Stimulated activated CD4-positive, alpha-beta T cell treated with anti-CD3 and anti-CD28 coated beads, Interleukin-2, amount 100 ng/mL, for 48 hours (primary cell): ENCODE results near the gene NEK5.

Experiments
- DNase-seq, 2 donors: peaks; one replicate each; pipeline ENCODE4 v3.0.0-alpha.2; 2020

Gene NEK5

DNA sequence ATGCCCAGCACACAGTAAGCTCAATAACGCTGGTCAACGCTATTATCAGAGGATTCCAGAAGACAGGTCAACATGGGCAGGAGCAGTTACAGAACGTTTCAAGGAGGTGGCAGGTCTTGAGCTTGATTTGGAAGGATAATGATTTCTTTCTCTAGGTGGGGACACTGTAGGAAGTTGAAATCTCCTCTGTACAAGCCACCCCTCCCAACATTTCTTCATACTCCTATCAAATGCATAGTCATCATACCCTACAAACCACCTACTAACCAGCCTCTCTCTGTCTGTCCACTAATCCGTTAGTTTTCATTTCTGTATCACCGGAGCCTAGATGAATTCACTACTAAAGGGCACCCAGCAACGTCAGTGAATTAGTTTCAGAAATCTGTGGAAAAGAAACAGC is 118.9 kb downstream of the NEK5 start:
- DNase-seq: no peak

GRCh38 chr13:52006523-52007245 is 122.2 kb downstream of the NEK5 start:
- no peak for DNase-seq

GRCh38 chr13:52005841-52006522 is 122.9 kb downstream of the NEK5 start:
- no peak for DNase-seq

DNA sequence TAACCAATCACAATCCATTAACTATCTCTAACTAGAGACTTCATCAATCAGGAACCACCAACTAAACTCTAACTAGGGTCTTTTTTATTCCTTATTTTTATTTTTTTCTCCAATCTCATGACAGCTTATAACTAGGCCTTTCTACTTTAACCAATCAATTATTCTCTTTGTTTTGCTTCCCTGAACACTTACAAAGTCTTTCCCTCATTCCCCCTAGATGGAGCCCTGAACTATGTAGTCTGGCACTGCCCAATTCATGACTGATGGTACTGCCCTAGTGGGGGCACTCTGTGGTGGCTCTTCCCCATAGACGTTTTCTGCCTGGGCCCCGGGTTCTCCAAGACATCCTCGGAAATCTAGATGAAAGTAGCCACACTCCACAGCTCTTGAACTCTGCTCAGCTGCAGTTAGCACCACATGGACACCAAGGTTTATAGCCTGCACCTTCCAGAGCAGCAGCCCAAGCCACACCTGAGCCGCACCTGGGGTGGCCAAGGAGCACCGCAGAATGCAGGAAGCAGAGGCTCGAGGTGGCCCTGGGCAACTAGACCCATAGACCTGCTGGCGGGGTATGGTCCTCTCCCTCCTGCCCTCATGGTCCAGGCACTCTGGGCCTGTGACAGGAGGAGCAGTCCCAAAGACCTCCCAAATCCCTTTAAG is 124.2 kb downstream of the NEK5 start:
- DNase-seq: no peak

DNA sequence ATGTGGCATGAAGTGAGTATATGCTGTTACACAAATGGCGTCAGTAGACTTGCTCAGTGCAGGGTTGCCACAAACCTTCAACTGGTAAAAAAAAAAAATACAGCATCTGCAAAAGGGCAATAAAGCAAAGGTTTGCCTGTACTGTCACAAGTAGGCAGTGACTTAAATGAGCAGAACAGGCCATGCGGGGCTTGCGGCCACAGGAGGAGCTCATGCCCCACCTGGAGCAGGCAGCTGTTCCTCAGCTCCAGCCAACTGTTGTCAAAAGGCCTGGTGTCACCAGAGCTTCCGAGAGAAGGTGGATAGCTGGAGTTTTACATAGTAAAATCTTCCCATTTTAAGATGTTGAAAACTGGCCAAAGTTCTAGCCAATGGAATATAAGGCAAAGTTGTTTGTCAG is 125.3 kb downstream of the NEK5 start:
- no peak for DNase-seq

DNA sequence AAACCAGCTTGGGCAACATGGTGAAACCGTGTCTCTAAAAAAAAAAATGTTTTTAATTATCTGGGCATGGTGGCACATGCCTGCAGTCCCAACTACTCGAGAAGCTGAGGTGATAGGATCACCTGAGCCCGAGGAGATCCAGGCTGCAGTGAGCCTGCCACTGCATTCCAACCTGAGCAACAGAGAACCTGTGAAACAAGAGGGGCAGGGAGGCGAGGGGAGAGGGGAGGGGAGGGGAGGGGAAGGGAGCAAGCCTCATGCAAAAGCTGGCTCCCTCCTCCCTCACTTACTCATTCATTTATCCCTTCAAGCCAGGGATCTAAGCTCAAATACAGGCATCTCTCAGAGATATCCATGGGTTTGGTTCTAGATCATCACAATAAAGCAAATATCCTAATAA is 126.5 kb downstream of the NEK5 start:
- no peak for DNase-seq

DNA sequence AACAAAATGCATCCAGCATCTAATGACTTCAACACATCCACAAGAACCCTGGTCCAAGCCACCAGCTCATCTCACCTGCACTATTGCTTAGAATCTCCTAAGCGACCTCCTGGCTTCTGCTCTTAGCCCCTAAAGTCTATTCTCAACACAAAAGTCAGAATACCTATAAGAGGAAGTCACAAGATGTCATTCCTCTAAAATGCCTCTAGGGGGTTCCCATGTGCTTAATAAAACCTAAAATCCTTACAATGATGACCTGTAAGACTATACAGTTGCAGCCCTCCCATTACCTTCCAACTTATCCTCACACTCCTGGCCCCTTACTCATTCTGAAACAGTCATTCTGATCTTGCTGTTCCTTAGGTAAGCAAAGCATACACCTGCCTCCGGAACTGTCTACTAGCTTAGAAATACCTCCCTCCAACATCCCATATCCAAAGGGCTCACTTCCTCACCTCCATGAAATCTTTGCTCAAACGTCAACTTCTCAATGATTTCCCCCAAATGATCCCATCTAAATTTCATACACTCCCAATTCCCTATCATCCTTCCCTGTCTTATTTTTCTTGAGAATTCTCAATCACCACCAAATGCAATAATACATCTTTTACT is 127.6 kb downstream of the NEK5 start:
- no peak for DNase-seq

GRCh38 chr13:51999921-52000320 is 129.0 kb downstream of the NEK5 start:
- DNase-seq: no peak

DNA sequence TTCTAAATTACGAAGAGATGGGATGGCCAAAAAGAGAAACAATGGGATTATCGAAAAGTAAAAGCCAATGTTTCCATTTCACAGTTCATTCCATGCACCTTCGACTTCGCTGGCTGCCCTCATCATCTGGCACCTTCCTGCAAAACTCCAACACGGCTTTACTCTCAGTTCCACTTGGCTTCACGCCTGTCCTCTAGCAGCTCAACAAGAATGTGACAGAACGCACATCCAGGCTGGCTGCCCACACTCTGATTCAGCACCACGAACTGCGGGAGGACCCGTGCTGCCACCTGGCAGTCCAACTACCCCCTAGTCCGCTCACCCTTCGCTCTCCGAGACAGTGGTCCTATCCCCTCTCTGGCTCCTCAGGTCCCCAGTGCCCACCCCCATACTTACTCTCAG is 129.4 kb downstream of the NEK5 start:
- no peak for DNase-seq

DNA sequence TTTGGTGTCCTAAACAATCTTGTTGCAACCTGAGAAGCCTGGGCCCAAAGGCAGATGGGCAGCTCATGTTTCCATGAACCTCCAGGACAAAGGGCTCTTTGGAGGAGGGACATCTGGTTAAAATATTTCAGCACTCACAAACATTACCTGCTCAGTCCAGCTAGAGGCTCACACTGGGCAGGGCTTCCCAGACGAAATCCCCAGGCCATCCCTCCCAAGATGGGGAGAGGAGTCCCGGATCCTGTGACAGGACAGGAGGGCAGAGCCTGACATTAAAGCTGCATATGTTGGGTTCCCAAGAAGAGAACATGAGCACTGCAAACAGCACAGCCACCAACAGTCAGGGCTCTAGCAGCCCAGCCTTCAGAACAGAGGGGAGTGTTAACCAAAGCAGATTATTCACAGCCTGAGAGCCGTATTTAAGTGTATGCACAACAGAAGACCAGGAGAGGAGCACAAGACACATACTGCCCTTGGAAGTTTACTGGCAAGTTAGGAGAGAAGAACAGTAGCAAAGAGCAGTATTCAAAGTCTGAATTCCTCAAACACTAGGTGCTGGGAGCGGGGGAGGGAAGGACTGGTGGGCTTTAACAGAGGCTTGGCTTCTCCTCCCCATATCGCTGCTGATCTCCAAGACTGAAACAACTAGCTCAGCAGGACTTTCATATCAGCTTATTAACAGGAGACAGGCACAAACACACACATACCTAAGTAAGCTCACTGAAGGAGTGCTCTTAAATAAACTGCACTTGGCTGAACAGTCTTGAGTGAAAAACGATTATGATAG is 130.0 kb downstream of the NEK5 start:
- DNase-seq: no peak

- no peak for DNase-seq
Measured at GRCh38 chr13:51997641-51998330, 131.1 kb downstream of the NEK5 start.

DNA sequence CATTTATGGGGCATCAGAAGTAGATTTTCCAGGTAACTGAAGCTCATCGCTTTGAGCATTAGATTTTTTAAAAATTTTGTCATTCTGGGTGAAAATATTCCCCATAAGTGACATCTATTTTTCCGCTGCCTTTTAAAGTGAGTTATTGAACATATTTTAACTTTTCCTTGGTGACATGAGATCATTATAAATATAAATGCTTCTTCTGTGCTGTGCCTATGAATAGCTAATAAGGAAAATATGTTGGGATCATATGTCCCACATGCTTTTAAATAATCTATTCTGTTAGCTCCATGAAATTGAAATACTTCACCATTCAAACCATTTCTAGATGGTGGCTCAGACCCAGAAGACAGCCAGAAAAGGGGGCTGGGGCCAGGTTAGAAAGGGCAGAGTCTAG is 131.7 kb downstream of the NEK5 start:
- no peak for DNase-seq

DNA sequence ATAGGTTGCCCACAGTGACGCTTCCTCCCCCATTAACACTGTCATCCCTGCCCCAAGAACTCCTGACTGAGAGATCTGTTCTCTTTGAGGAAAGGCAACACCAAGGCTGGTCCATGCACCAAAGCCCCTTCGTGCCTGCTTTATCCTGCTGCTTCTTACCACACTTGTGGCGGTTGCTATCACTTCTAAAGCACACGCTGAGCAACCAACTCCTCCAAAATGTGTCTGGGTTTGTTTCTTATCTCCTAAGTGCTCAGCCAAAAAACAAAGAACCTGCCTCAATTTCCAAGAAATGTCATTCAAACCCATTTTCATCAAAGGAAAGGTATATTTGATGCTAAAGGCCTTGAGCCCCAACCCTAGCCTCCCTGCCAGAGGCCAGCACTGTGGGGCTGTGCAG is 132.2 kb downstream of the NEK5 start:
- DNase-seq: no peak

GRCh38 chr13:51995677-51996551 is 133.0 kb downstream of the NEK5 start:
- no peak for DNase-seq

- no peak for DNase-seq
Measured at GRCh38 chr13:51993713-51994112, 135.2 kb downstream of the NEK5 start.

- DNase-seq: no peak
Measured at GRCh38 chr13:51988988-51989618, 139.8 kb downstream of the NEK5 start.
